AML-193 (cell line): ENCODE data around the gene INPPL1.
A peak's percentile ranks its signal among the peaks of the same experiment; 100 is the strongest.

Experiments used
- DNase-seq, 2 experiments: peaks; one replicate each; lab custom pipeline; 2025; lab: John Stamatoyannopoulos, UW

INPPL1 gene

DNA sequence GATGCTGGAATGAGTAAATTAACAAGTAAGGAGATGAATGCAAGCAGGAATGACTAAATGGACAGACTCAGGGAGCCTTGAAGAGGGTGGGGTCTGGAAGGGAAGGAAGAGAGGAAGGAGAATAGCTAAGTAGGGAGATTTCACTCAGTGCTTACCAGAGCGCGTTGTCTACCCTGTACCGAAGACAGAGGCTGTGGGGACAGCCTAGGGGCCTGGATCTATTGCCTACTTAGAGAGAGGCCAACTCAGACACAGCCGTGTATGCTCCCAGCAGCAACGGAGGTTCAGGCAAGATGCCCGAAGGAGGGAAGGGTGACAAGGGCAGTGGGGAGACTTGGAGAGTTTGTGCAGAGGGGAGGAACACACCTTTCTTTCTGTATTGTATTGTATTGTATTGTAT is 7.9 kb upstream of the INPPL1 start, which contains the start of gene FOLR2:
Gene FOLR2 (plus strand): TSS at position 157 of the 400 bp plus-strand sequence. CDS start 1,791 bp downstream, outside the sequence.
- no peak for DNase-seq

DNA sequence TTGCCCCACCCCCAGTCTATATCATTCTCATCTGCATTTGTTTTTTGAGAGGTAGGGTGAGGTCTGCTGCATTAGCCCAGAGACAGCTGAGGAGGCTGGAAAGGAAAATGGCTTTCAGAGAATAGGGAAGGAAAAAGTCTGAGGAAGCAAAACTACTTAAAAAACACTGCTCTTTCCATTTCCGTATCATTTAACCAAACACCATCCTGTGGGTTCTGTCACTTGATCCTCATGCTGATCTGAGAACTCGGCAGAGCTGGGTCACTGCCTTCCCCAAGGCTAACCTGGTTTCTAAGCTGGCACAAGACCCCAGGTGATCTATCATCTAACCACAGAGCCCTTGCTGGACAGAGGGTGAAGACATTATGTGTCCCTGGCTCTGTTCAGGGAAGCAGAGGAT is 6.7 kb upstream of the INPPL1 start:
- peak; percentile 32 to 54 for DNase-seq

DNA sequence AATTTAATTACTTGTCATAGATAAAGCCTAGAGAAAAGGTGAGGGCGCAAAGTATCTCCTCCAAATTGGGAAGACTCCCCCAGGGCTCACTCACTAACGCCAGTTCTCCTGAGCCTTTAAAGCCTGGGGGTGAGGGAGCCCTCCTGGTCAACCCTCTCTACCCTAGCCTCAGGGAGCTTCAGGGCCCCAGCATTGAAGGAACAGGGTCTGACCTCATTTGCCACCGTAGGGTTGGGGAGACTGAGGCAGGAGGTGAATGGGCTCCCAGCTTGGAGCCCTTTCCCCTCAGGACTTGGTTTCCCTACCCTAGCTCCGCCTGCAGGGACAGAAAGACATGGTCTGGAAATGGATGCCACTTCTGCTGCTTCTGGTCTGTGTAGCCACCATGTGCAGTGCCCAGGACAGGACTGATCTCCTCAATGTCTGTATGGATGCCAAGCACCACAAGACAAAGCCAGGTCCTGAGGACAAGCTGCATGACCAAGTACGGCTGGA is 6.3 kb upstream of the INPPL1 start:
- DNase-seq = no peak

DNA sequence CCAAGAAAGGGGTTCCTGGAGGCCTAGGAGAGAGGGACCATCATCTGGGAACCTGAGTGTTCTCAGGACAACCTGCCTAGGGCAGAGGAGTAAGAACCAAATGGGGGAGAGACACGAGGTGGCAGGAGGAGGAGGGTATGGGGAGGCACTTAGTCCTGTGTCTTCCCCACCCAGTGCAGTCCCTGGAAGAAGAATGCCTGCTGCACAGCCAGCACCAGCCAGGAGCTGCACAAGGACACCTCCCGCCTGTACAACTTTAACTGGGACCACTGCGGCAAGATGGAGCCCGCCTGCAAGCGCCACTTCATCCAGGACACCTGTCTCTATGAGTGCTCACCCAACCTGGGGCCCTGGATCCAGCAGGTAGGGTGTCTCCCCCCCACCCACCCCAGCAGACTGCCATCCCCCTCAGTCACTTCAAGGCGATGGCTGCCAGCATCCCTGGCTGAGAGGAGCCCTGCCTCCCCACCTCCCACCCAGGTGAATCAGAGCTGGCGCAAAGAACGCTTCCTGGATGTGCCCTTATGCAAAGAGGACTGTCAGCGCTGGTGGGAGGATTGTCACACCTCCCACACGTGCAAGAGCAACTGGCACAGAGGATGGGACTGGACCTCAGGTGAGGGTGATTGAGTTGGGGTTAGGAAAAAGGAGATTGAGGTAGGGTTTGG is 3.7 kb upstream of the INPPL1 start:
- DNase-seq = no peak

DNA sequence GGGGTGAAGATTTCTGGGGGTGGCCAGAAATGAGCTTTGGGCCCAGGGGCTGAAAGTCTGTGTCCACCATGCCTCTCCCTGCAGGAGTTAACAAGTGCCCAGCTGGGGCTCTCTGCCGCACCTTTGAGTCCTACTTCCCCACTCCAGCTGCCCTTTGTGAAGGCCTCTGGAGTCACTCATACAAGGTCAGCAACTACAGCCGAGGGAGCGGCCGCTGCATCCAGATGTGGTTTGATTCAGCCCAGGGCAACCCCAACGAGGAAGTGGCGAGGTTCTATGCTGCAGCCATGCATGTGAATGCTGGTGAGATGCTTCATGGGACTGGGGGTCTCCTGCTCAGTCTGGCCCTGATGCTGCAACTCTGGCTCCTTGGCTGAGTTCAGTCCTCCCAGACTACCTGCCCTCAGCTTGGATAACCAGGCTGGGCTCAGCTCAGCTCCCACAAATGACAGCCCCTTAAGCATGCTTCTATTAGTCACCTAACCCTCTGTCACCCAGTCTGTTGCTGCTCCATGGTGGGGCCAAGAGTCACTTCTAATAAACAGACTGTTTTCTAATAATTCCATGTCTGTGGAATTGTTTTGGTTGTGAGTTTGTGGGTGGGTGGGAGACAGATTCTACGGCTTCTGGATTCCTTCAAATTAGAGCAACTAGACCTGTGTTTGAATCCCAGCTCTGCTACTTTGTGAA is 3.0 kb upstream of the INPPL1 start:
- peak; percentile 22 to 23 for DNase-seq

DNA sequence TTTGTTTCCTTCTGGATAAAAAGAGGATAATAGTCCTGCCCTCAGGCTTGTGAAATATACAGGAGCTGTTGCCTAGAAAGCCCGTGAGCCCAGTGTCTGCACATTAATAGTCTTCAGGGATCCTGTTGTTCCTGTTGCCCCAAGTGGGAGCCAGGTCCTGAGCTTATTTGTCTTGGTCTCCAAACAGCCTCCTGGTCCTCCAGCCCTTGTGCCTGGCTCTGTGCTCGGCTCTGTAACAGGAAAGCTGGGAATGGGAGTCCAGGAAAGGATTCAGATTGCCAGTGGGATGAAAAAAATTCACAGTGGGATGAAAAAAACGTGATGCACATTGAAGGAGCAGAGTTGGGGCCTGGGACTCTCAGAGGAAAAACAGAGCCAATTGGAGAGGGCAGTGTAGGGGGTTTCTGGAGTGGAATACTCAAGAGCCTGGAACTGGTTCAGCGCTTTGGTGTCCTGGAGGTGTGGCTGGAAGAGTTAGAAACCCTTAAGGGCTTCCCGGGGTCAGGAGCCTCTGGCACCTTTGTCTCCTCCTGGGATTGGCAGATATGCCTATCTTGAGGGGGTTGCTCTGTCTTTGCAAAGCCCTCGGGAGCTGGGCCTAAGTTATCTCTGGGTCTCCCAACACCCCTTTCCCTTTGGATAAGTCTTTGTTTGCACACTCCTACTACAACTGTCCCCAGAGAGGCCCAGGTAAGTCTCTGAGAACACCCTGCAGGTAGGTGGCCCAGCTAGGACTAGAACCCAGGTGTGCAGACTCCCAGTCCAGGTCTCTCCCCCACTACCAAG is 2.3 kb upstream of the INPPL1 start:
- DNase-seq = no peak

DNA sequence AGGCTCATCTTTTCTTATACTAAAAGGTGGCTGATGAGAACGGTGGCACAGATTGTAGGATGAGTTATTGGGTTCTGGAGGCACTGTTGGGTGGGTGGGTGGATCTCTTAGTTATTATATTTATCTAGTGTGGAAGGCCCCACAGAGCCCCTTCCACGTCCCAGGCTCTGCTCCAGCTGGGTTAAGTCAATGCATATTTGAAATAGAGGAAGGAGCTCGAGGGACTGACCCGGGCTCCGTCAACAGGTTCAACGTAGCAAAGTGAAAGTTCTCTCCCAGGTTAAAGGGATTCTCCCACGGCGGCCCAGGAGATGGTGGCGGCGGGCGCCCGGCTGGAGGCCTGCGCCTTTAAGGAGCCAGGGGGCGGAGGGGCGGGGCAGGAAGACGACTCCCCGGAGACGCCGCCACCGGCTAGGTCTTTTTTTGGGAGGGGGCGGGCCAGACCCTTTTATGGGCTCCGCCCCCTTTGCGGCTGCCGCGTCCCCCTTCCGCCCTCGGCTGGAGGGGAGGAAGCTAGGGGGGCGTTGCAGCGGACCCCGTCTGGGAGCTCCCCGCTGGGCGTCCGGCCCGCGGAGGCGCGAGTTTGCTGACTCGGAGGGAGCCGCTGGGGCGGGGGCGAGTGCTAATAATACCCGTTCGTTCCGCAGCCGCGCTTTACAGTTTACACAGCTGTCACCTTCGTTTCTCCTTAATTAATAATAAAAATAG is 1.5 kb upstream of the INPPL1 start:
- peak; percentile 94 to 96 for DNase-seq

DNA sequence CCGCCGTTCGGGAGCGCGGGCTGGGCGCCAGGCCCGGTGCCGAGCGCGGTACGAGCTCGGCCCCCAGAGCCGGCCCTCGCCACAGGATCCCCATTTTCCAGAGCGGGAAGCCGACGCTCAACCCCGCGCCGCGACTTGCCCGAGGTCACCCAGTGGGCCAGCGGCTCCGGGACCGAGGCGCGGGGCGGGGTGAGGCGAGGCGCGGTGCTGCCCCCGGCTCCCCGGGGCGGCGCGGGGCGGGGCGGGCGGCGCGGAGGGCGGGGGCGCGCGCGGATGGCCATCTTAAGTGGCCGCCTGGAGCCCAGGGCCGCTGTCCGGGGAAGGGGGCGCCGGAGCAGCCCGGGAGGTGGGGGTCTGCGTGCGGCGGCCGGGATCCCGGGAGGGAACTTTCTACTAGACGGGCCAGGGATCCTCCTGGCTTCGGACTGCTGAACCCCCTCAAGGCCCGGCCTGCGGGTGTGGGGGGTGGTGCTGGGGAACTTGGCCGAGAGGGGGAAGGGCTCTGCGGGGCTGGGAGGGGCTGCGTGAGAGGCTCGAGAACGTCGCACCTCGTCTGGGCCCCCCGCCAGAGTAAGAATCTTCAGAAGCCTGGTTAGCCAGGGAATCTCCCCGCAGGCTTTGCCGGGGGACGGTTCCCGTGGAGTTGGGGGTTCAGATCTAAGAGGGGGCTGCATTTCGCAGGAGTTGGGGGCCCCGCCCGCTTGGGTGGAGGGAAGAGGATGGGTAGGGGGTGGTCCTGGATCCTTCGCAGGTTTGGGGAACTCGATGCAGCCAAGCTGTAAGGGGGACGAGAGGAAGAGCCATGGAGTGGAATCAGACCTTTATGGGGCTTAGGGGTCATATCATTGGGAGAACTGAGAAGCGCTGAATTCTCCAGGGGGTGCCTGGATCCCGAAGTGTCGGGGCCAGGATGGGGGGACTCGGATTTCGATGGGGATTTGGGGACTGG is 678 bp upstream of the INPPL1 start:
- DNase-seq = peak in 1 of 2 experiments; percentile 30

DNA sequence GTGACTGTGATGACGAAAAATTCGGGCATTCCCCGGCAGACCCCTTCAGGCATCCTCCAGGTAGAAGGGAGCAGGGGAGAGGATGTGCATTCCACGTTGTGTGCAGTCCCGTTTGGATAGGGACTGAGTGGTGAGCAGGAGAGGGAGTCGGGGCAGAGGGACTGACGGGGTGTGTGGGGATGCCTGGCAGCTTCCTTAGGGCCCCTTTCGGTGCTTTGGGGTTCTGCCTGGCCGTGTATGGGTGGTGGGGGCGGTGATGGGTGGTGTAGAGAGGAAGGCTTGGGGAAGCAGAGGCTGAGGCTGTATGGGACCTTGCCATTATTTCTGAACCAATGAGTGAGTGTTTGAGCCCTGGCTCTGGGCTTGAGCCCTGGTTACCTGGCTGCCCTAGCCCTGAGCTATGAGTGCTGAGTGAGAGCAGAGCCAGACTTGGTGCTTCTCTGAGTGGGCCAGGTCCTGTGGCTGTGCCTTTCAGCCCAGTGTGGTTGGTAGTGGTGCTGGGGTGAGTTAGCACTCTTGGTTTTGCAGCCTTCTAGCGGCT is 914 bp downstream of the INPPL1 start:
- DNase-seq = peak in 1 of 2 experiments; percentile 10

DNA sequence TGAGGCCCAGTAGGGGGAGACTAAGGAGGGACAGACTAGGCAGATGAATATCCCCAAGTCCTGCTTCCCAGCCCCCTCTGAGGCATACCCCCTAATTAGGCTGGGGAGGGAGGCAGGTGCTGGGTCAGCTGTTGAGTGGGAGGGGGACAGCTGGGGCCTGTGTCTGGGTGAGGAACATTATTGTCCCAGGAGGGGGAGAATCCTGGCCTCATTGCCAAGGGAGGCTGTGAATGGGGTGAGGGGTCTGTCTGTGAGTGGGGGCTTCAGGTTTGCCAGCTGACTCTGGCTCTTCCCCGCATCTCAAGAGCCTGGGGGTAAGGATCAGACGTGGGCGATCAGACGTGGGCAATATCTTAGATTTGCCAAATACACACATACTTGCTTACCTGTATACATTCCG is 2.1 kb downstream of the INPPL1 start:
- no peak for DNase-seq

DNA sequence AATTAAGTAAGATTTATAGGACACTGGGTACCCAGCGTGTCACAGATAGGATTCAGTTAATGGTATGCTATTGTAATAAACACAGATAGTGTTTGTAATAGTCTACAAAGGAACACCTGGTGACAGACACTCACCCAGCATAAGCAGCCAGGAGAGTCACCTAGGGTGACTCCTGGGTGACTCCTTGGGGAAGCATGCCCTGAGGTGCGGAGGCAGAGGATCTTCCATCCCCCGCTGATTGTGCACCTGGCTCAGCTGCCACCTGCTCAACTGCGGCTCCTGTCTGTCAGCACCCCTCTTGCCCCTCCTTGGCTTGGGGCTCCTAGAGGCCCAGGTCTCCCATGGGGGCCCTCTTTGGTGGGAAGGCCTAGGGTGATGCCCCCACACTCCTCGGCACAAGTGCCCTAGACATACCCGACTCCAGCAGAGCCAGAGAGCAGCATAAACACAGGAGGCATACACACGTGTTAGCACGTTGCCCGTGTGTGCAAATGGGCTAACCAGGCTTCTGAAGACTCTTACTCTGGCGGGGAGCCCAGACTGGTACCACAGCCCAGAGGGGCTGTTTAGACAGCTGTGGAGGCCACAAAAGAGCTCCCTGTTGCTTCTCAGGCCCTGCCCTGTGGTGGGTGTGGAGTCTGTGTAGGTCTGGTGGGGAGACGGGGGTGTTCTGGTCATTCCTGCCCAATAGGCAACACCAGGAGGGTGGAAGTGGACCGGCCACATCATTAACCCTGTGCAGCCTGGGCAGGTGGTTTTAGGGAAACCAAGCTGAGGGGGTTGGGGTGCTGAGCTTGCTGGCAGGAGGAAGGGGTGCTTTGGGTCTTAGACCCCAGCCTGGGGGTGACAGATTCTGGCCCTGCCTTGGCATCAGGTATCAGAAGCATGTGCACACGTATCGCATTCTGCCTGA is 3.0 kb downstream of the INPPL1 start:
- DNase-seq = no peak

DNA sequence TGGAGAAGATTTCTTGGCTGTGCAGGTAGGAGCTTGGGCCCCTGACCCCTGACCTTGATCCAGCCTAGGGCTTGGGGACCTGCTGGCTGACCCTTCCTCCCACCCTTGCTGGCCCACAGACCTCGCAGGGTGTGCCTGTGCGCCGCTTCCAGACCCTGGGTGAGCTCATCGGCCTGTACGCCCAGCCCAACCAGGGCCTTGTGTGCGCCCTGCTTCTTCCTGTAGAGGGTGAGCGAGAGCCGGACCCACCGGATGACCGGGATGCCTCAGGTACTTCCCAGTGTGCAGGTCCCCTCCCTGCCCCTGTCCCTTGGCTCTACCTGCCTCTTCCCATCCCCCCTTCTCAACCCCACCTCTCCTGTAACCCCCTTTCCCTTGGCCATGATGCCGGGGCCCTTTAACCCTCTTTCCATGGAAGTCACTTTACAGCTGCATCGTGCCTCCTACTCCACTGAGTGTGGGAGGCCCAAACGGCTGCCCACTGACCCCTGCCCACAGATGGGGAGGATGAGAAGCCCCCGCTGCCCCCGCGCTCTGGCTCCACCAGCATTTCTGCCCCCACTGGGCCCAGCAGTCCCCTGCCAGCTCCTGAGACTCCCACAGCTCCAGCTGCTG is 3.8 kb downstream of the INPPL1 start:
- no peak for DNase-seq

DNA sequence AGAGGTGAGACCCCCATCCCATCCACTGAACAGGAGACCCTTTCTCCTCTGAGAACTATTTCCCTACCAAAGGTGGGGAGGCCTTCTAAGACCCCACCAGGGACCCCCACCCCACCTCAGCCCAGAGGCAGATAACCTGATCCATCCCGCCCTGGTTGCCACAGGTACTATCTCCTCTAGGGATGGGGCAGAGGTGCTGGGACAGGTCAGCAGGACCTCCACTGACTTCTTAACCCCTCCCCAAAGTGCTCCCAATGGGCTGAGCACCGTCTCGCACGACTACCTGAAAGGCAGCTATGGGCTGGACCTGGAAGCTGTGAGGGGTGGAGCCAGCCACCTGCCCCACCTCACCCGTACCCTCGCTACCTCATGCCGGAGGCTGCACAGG is 4.3 kb downstream of the INPPL1 start:
- no peak for DNase-seq

DNA sequence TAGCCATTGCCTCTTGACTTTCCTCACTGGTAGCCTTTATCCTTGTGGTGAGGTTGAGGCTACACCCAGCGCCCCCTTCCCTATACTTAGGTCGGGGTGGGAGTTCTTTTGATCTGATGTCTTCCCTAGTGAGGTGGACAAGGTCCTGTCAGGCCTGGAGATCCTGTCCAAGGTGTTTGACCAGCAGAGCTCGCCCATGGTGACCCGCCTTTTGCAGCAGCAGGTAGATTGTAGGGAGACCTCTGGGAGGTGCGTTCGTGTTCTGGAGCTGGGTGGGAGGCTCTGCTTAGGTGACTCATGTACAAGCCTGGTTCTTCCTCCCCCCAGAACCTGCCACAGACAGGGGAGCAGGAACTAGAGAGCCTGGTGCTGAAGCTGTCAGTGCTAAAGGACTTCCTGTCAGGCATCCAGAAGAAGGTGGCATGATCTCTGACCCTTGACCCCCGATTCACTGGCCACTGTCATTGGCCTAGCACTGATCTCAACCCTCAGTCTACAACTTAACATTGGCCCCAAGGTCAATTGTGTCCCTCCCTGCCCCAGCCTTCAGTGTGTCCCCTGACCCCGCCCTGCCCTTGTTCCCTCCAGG is 4.9 kb downstream of the INPPL1 start:
- no peak for DNase-seq

DNA sequence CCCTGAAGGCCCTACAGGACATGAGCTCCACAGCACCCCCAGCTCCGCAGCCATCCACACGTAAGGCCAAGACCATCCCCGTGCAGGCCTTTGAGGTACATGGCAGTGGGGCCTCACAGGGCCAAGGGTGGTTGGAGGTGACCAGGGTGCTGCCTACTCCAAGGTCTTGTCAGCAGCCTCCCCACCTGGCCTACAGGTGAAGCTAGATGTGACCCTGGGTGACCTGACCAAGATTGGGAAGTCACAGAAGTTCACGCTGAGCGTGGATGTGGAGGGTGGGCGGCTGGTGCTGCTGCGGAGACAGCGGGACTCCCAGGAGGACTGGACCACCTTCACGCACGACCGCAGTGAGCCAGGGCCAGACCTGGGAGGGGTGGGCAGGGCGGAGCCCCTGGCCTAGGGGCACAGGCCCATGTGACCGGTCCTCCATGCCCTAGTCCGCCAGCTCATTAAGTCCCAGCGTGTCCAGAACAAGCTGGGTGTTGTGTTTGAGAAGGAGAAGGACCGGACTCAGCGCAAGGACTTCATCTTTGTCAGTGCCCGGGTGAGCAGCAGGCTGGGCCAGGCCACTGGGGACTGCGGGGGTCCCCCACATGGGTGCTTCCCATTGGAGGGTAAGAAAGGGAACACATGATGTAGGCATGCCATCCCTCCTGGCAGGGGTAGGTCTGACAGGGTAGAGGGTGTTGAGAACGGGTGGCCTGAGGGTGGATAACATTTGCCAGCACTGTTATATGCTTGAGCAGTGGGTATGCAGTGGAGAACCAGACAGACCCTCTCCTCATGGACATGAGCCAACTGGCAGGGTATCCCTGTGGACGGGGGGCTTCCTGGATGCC is 5.6 kb downstream of the INPPL1 start:
- DNase-seq = no peak

DNA sequence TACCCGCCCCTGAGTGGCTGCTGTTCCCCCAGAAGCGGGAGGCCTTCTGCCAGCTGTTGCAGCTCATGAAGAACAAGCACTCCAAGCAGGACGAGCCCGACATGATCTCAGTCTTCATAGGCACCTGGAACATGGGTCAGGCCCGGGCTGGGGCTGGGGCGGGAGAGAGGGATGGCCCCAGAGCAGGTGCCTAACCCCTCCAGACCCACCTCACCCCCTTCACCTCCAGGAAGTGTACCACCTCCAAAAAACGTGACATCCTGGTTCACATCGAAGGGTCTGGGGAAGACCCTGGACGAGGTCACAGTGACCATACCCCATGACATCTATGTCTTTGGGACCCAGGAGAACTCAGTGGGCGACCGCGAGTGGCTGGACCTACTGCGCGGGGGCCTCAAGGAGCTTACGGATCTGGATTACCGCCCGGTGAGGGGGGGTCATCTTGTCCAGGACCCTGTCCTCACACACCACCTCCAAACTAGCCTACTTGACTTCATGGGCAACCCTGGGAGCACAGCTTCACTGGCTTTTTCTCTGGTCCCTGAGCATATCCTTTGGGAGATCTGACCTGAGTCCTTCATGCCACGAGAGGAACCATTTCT is 6.3 kb downstream of the INPPL1 start:
- no peak for DNase-seq
